ENCODE results near the gene SPATA19. TPM values are rescaled to one million over a fixed set of nuclear protein-coding genes. Genes with fewer than 3 reads are reported as not detected.
A peak's percentile ranks its signal among the peaks of the same experiment; 100 is the strongest.

Gene SPATA19
- total and polyA plus RNA-seq, 12 donors: 0.06 to 0.31 (median 0.30) TPM; not detected in 9

DNA sequence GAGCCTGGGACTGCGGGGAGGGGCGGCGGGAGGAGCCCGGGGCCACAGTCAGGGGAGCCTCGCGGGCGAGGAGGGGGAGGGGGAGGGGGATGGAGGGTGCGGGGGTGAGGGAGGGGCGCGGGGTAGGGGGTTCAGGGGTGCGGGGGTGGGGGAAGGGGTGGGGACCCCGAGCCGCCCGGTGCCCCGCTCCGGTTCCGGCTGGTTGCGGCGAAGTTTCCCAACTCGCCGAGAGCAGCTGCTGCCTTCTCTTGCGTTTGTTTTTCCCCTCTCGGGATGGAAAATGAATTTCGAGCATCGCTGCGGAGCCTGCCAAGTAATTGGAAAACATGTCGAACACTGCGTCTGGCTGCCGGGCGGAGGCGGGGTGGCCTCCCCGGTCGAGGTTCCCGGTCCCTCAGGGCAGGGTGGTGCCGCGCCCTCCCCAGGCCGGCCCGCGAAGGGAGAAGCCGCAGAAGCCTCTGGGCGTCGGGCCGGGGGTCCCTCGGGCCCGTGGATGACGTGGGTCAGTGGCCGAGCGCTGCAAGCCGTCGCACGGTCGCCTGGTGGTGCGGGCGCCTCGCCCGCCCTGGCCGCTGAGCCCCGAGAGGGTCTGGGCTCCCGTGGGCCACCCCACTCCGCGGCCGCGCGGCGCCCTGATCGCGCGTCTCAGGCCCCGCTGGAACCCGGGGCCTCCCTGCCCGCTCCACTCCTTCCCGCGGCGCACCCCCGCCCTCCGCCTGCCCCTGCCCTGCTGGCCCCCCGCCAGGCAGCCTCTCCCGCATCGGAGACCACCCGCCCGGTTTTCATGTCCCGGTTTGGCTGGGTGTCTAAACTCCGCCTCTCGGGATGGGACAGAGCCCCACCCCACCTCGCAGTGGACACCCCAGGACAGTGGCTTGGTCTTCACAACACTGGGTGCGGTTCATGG, 12.1 kb downstream of the SPATA19 start:
- Histone ChIP-seq H3K36me3 (no peaks in the 10 kb centered on the region), H3K4me1 (no peaks in the 10 kb centered on the region), H3K27me3 (peaks cover 0 to 46% (median 0%) of the 10 kb centered on the region in 7 donors), H3K9me3 (peaks cover 0 to 10% (median 0%) of the 10 kb centered on the region in 11 donors), H3K4me3 (no peak overlapping the region), H3K27ac (no peak overlapping the region)
- 91 to 92% methylated on average over 64 to 79 of the region's 86 CpGs for WGBS, 2 donors
- TF ChIP-seq CTCF (IDR thresholded peaks at IDR 0.05): no peak
- DNase-seq (no peak), ATAC-seq (no peak)
- intact Hi-C loops (cut with DNase I): loop anchor here in 5 of 10 donors (5.0 to 10.0 kb wide), 4 partner anchors 698 to 756 kb away; no protein-coding TSS in a partner anchor

GRCh38 chr11:133832096-133832990, 13.0 kb downstream of the SPATA19 start:
- no peak for DNase-seq

DNA sequence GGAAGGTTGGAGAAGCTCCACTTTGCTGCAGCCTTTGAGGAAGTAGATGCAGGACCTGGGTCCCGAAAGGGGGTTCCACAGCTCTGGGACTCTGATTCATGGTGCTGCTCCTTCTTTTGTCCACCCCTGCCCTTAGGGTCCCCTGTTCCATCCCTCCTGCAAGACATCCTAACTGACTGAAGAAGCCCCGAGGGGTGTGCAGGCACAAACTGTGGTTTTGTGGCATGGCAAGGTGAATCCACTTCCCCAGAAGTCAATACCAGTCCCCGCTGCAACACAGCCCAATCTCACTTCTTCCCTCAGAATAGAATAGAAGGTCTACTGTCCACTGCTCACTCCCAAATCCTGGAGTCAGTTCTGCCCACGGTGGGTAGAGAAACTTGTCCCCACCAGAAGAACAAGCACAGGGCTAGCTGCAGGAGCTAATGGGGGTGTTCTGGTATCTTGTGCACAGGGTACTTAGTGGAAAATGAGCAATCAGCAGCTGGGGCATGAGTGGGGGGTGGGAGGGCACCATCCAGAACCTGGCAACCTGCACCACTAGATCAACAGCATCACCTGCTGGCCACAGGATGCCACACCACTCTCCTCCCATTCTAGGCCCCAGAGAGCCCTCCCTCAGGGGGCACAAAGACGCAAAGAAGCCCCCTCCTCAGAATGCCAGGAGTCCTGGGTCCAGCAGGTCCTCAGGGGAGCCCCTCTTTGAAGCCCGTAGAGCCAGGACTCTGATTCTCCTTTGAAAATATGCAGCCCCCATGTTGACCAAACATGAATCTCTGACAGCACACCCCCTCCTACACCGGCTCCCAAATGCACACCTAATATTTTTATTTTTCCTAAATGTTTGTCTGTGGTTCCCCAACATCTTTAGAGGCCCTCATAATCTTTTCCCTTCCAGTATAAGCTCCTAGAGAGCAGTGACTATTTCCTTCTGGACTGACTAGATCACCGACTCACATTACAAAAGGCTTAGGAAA, 14.1 kb downstream of the SPATA19 start:
- H3K9me3 ChIP-seq: no peaks in the 10 kb centered on the region
- DNase-seq: no peak
- H3K36me3 ChIP-seq: no peaks in the 10 kb centered on the region
- WGBS, 2 donors: 74 to 83% methylated on average over 8 of the region's 8 CpGs
- H3K4me3 ChIP-seq: no peak overlapping the region
- peaks cover 0 to 44% (median 0%) of the 10 kb centered on the region in 7 donors for H3K27me3 ChIP-seq
- ATAC-seq: no peak
- peak in 8 of 9 donors; percentile 9 to 32 (median 26) for TF ChIP-seq CTCF (IDR thresholded peaks at IDR 0.05)
- no peak overlapping the region for H3K27ac ChIP-seq
- no peaks in the 10 kb centered on the region for H3K4me1 ChIP-seq
- intact Hi-C loops (cut with DNase I): loop anchor here in 5 of 10 donors (5.0 to 10.0 kb wide), 4 partner anchors 696 to 754 kb away; no protein-coding TSS in a partner anchor

More at GRCh38 chr11:133832096-133832990, 13.0 kb downstream of the SPATA19 start:
- intact Hi-C loops (cut with DNase I): loop anchor here in 5 of 10 donors (5.0 to 10.0 kb wide), 4 partner anchors 698 to 755 kb away; no protein-coding TSS in a partner anchor
- Histone ChIP-seq H3K36me3 (no peaks in the 10 kb centered on the region), H3K4me3 (no peak overlapping the region), H3K27ac (no peak overlapping the region), H3K27me3 (peaks cover 0 to 48% (median 0%) of the 10 kb centered on the region in 7 donors), H3K4me1 (no peaks in the 10 kb centered on the region), H3K9me3 (peaks cover 0 to under 1% (median 0%) of the 10 kb centered on the region in 11 donors)
- WGBS, 2 donors: 88 to 94% methylated on average over 46 to 53 of the region's 53 CpGs
- no peak for TF ChIP-seq CTCF (IDR thresholded peaks at IDR 0.05)
- ATAC-seq: no peak
